ENCODE results near the gene RNF121.

RNF121 gene

DNA sequence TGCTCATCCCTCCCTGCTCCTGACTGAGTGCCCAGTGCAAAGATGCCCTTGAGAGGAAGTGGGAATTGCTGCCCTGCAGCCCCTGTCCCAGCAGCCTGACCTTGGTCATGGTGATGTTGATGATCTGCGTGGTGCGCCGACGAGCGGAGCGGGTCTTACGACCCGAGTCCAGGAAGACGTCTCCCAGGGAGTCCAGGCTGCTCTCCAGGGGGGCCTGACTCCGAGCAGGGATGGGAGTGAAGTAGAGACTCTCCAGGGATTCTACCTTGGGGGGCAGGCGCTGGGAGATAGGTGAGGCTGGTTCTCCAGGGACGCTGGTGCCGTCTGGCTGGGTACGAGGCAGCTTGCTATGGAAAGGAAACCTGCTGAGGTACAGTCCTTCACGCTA lies 78.2 kb downstream of the RNF121 start:
- TF ChIP-seq, protein P1, sequence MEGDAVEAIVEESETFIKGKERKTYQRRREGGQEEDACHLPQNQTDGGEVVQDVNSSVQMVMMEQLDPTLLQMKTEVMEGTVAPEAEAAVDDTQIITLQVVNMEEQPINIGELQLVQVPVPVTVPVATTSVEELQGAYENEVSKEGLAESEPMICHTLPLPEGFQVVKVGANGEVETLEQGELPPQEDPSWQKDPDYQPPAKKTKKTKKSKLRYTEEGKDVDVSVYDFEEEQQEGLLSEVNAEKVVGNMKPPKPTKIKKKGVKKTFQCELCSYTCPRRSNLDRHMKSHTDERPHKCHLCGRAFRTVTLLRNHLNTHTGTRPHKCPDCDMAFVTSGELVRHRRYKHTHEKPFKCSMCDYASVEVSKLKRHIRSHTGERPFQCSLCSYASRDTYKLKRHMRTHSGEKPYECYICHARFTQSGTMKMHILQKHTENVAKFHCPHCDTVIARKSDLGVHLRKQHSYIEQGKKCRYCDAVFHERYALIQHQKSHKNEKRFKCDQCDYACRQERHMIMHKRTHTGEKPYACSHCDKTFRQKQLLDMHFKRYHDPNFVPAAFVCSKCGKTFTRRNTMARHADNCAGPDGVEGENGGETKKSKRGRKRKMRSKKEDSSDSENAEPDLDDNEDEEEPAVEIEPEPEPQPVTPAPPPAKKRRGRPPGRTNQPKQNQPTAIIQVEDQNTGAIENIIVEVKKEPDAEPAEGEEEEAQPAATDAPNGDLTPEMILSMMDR (conservative IDR thresholded peaks at IDR 0.05; ENCODE audit: low read depth), result no peak
- no peak for DNase-seq (ENCODE audit: low spot score)
- peak overlapping the region; percentile 56 for H3K27ac ChIP-seq
- CTCF ChIA-PET, result no interaction called here
- POLR2A ChIA-PET (ENCODE audit: low non-redundant PET), result no interaction called here

DNA sequence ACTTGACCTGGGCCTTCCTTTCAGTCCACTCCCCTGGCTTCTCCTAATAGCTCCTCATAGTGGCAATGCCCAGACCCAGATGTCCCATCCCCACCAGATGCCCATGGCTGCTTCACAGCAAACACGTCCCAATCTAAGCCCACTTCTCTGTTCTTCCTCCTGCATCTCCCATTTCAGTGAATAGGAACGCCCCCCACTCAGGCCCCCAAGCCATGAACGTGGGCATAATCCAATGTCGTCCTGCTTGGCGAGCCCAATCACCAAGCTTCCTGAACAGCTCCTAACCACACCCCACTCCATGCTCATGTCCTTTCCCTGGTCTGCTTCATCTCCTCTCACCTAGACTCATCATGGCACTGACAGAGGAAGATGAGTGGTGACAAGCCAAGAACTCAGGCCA lies 78.7 kb downstream of the RNF121 start:
- TF ChIP-seq, protein P1 (conservative IDR thresholded peaks at IDR 0.05; ENCODE audit: low read depth), result no peak
- ChIA-PET POLR2A (ENCODE audit: low non-redundant PET) (interaction anchor here (0.5 kb wide), 1 partner anchor 89 kb away, joined by 4 read pairs; no protein-coding TSS in a partner anchor), CTCF (interaction anchor here (0.7 kb wide), 1 partner anchor 17 kb away, joined by 3 read pairs; no protein-coding TSS in a partner anchor)
- H3K27ac ChIP-seq, result peak overlapping the region; percentile 56; the same call in 1 of the 2 replicates
- DNase-seq (ENCODE audit: low spot score), result no peak

DNA sequence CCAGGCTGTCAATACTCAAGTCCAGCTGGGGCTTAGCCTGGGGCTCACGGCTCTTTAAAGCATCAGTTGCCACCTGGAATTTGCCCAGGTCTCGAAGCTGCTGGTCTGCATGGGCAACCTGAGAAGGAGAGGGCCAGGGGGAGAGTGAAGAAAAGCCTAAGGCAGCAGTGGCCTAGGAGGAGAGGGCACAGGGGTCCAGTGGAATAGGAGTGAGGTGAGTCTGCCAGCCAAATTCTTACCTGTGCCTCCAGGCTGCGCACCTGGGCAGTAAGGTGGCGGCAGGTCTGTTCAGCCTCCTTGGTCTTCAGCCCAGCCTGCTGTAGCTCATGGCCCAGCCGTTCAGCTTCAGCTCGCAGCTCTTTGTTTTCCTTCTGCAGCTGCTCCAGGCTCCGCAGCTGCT lies 79.9 kb downstream of the RNF121 start:
- TF ChIP-seq, protein P1 (conservative IDR thresholded peaks at IDR 0.05; ENCODE audit: low read depth), result no peak
- DNase-seq (ENCODE audit: low spot score), result no peak
- H3K27ac ChIP-seq, result peak overlapping the region; percentile 39
- POLR2A ChIA-PET (ENCODE audit: low non-redundant PET), result no interaction called here
- CTCF ChIA-PET, result interaction anchor here (0.5 kb wide), 1 partner anchor 425 kb away, joined by 3 read pairs; no protein-coding TSS in a partner anchor

DNA sequence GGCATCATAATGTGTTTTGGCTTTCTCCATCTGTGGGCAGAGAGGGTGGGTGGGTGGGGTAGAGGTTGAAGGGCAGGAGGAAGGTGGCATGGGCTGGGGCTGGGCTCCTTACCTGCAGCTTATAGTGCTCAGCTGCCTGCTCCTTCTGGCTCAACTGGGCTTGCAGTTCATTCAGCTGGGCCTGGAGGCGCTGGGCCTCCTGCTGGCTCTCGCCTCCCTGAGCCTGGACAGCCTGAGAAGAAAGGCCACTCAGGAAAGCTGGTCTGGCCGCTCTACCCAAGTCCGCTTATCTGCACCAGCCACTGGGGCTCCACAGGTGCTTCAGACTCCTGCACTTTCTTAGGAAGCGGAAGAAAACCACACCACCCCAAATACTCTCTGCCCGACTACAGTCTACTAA lies 80.3 kb downstream of the RNF121 start:
- ChIA-PET POLR2A (ENCODE audit: low non-redundant PET) (no interaction called here), CTCF (no interaction called here)
- DNase-seq (ENCODE audit: low spot score), result no peak

DNA sequence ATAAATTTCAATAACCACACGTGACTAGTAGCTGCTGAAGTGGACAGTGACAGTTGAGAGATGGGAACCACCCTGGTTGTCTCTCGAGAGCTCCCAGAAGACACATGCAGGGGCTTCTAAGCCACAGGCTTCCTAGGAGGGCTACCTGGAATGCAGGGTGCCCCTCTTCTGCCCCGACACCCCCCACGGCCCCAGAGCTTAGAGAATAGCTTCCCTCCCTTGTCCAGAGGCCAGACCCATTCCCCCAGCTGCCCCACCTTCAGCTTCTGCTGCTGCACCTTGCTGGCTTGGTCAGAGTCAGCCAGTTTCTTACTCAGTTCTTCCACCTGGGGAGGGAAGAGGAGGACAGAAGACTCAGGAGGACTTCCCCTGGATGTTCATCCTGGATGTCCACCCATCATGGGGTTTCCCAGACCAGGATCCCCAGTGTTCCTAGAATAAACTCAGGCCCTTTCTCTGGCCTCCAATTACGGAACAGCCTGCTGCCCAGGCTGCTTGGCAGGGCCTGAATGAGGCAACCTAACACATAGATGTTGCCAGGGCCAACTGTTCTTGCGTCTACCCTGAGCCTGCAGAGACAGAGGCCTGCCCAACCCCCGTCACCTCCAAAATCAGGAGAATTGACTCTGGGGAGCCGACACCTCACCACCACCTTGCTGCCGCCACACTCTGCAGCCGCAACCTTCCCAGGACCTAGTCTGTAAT lies 81.8 kb downstream of the RNF121 start:
- CTCF ChIA-PET, result interaction anchor here (0.5 to 0.6 kb wide), 2 partner anchors 10 to 14 kb away, joined by 3 to 6 read pairs; no protein-coding TSS in a partner anchor

More for the DNA sequence above, 80.3 kb downstream of the RNF121 start:
- TF ChIP-seq, protein P1 (conservative IDR thresholded peaks at IDR 0.05; ENCODE audit: low read depth), result no peak
- peak overlapping the region; percentile 39 for H3K27ac ChIP-seq

DNA sequence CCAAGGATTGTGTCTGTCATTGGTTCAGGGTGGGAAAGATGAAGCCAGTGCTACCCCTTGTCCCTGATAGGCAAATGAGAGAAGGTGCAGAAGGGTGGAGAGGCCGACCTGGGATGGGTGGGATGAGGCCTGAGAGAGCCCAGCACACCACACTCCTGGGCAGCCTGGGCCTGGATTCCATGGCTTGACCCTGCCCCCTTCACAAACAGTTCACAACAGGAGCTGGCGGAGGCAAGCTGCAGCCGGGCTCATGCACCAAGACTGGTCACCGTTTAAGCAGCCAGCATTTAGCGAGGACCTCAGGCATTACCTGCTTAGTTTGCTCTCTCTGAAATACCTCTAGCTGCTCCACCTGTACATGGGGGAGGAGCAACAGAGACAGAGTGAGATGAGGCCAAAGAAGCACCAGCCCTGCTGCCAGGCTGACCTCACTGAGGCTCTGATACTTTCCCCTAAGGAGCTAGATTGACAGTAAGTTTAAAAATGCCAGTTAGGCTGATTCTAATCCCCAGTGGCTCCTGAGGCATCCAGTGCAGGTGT lies 83.3 kb downstream of the RNF121 start:
- CTCF ChIA-PET, result interaction anchor here (0.7 to 1.6 kb wide), 3 partner anchors 13 to 247 kb away, joined by 3 to 5 read pairs (median 4); no protein-coding TSS in a partner anchor
- no peak for DNase-seq (ENCODE audit: low spot score)
- H3K27ac ChIP-seq, result peak overlapping the region; percentile 87
- TF ChIP-seq, protein P1 (conservative IDR thresholded peaks at IDR 0.05; ENCODE audit: low read depth), result no peak
- POLR2A ChIA-PET (ENCODE audit: low non-redundant PET), result no interaction called here

More for the DNA sequence above, 81.8 kb downstream of the RNF121 start:
- peak overlapping the region; percentile 87 for H3K27ac ChIP-seq
- DNase-seq (ENCODE audit: low spot score), result no peak
- POLR2A ChIA-PET (ENCODE audit: low non-redundant PET), result no interaction called here
- TF ChIP-seq, protein P1 (conservative IDR thresholded peaks at IDR 0.05; ENCODE audit: low read depth), result no peak

Measured in RWPE1 (cell line).